A673 (cell line): Measurements from ENCODE around the gene ADAMTS1. TPM values are rescaled to one million over a fixed set of nuclear protein-coding genes. Genes with fewer than 3 reads are reported as not detected.

ENCODE experiments used
- BruUV-seq: library from RNA; stranded (reverse); fragments of 400-500 nt; replicated peaks from 2 replicates; lab custom pipeline; 2021; lab: Mats Ljungman, UMichigan
- CTCF ChIA-PET: fragments of 300-600 bp; sonication (Branson Sonifier 250); formaldehyde crosslinking; loops from one replicate; lab custom pipeline; 2022; ENCODE audit warnings: antibody characterized with exemption; lab: Charles Lee
- POLR2A ChIA-PET: fragments of 300-600 bp; sonication (Branson Sonifier 250); formaldehyde crosslinking; loops from one replicate; lab custom pipeline; 2022; ENCODE audit warnings: antibody characterized with exemption; ENCODE audit not compliant: low non-redundant PET; lab: Charles Lee
- DNase-seq: peaks from one replicate; pipeline ENCODE4 v3.0.0-alpha.2; 2015; ENCODE audit warnings: low spot score
- H3K27ac ChIP-seq: fragments of 200-600 bp; sonication (generic); 2 replicates; pipeline ENCODE4 v1.5.1; 2016; ENCODE audit warnings: mixed run types, low read depth, mild to moderate bottlenecking, mixed read lengths, antibody characterized with exemption, low read length; ENCODE audit not compliant: poor library complexity, severe bottlenecking
- H3K27me3 ChIP-seq: fragments of 200-600 bp; sonication (generic); replicated peaks from 2 replicates; pipeline ENCODE4 v1.6.1; 2017; ENCODE audit warnings: mixed run types, low read depth, mild to moderate bottlenecking, mixed read lengths, antibody characterized with exemption, low read length; ENCODE audit not compliant: insufficient read depth, poor library complexity
- H3K36me3 ChIP-seq: fragments of 200-600 bp; sonication (generic); 2 replicates; pipeline ENCODE4 v1.6.1; 2016; ENCODE audit warnings: mixed run types, mild to moderate bottlenecking, mixed read lengths, antibody characterized with exemption, low read length; ENCODE audit not compliant: insufficient read depth, poor library complexity, severe bottlenecking
- H3K4me1 ChIP-seq: fragments of 200-600 bp; sonication (generic); 2 replicates; pipeline ENCODE4 v1.6.1; 2017; ENCODE audit warnings: mixed run types, mild to moderate bottlenecking, mixed read lengths, antibody characterized with exemption, low read length; ENCODE audit not compliant: insufficient read depth, poor library complexity, severe bottlenecking
- H3K4me3 ChIP-seq: fragments of 200-600 bp; sonication (generic); 2 replicates; pipeline ENCODE4 v1.5.1; 2016; ENCODE audit warnings: low read depth, mixed run types, mild to moderate bottlenecking, mixed read lengths, low read length; ENCODE audit not compliant: poor library complexity, severe bottlenecking
- H3K9me3 ChIP-seq: fragments of 200-600 bp; sonication (generic); 2 replicates; pipeline ENCODE4 v1.6.1; 2016; ENCODE audit warnings: mixed run types, low read depth, mild to moderate bottlenecking, mixed read lengths, antibody characterized with exemption, low read length; ENCODE audit not compliant: poor library complexity, severe bottlenecking
- EZH2 ChIP-seq: fragments of 200-600 bp; sonication (generic); IDR thresholded peaks from 2 replicates; pipeline ENCODE4 v1.6.1; 2017; ENCODE audit warnings: borderline replicate concordance, low read depth, mild to moderate bottlenecking, mixed read lengths, antibody characterized with exemption, low read length; ENCODE audit not compliant: poor library complexity, severe bottlenecking
- intact Hi-C: fragments of 100-400 bp; cut with micrococcal nuclease; formaldehyde crosslinking; loops from one replicate; pipeline ENCODE4 v1.10.0; 2022; ENCODE audit not compliant: unreplicated experiment
- total RNA-seq: library from RNA; stranded (reverse); gene quantifications from 2 replicates; pipeline ENCODE4 v1.2.3, GENCODE V29; 2021
- TF ChIP-seq, protein P1 (sequence below): fragments of 300-800, 200-600 bp; sonication (generic); conservative IDR thresholded peaks from 2 replicates; pipeline ENCODE4 v1.5.1; 2017; ENCODE audit warnings: low read depth, mild to moderate bottlenecking, antibody characterized with exemption, low read length, moderate library complexity, mixed read lengths

ADAMTS1 gene
- total RNA-seq, 1 experiment from 2014 or later: 17.9 TPM

DNA sequence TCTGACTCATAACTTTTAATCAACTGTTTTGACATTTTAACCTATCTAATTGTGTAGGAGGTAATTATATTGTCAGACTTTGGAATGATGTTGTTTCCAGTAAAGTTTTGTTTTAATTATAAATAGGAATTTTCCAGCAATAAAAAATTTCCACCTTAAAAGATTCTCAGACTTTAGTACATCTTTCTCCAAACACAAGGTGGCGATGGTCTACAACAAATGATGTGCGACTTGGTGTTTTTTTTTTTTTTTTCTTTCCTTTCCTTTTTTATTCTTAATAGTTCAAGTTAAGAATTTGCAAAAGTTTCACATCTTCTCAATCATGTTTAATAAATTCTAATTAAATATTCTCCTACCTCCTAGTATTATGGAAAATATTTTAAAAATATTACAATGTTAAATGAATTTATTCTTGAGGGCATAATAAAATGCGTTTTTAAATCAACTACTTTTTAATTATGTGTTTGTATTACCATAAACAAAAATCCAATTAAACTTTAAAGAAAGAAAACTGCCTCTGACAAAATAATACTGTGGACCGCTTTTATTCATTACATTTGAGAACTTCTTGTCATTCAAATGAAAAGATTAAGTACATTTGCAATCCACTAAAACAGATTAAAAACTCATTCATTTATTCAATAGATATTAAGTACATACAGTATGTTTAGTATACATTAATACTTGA lies 4.4 kb upstream of the ADAMTS1 start:
- TF ChIP-seq, protein P1, sequence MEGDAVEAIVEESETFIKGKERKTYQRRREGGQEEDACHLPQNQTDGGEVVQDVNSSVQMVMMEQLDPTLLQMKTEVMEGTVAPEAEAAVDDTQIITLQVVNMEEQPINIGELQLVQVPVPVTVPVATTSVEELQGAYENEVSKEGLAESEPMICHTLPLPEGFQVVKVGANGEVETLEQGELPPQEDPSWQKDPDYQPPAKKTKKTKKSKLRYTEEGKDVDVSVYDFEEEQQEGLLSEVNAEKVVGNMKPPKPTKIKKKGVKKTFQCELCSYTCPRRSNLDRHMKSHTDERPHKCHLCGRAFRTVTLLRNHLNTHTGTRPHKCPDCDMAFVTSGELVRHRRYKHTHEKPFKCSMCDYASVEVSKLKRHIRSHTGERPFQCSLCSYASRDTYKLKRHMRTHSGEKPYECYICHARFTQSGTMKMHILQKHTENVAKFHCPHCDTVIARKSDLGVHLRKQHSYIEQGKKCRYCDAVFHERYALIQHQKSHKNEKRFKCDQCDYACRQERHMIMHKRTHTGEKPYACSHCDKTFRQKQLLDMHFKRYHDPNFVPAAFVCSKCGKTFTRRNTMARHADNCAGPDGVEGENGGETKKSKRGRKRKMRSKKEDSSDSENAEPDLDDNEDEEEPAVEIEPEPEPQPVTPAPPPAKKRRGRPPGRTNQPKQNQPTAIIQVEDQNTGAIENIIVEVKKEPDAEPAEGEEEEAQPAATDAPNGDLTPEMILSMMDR: peak; percentile 72
- TF ChIP-seq EZH2: no peak
- no peaks in the 10 kb centered on the region for H3K9me3 ChIP-seq
- no peaks in the 10 kb centered on the region for H3K27me3 ChIP-seq
- DNase-seq: peak; percentile 74
- no TSS peak for BruUV-seq
- no peaks in the 10 kb centered on the region for H3K36me3 ChIP-seq
- H3K27ac ChIP-seq: no peak overlapping the region
- H3K4me3 ChIP-seq: no peak overlapping the region
- CTCF ChIA-PET: no interaction called here
- peaks cover 6% of the 10 kb centered on the region for H3K4me1 ChIP-seq
- intact Hi-C loops: loop anchor here (1.0 to 10.0 kb wide), 7 partner anchors 715 to 1895 kb away; partner anchors contain the start of gene MRPL39
- POLR2A ChIA-PET: no interaction called here

DNA sequence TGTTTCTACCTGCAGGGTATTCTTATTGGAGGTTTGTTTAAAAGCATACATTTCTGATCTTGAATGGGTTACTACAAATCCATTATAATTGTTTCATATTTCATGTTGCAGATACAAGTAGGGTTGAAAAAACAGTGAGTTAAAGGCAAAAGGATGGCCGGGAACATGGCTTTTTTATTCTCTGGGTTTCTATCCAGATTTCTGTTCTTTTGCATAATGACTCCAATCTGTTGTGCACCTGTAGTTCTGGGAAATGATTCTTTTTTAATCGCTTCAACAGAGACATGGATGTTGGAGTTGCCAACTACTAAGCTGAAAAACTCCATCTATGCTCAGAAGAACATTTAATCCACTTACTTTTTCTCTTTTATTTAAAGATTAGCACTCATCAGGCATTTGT lies 2.7 kb upstream of the ADAMTS1 start:
- ChIA-PET POLR2A (no interaction called here), CTCF (no interaction called here)
- no peak overlapping the region for H3K27ac ChIP-seq
- no peaks in the 10 kb centered on the region for H3K9me3 ChIP-seq
- intact Hi-C loops: loop anchor here (10.0 kb wide), 1 partner anchor 1243 kb away; the partner anchor contains the start of gene MRPL39
- H3K36me3 ChIP-seq: no peaks in the 10 kb centered on the region
- no peak for DNase-seq
- no peaks in the 10 kb centered on the region for H3K27me3 ChIP-seq
- no TSS peak for BruUV-seq
- no peak overlapping the region for H3K4me3 ChIP-seq
- peaks cover 6% of the 10 kb centered on the region for H3K4me1 ChIP-seq
- TF ChIP-seq, protein P1: no peak
- no peak for TF ChIP-seq EZH2

DNA sequence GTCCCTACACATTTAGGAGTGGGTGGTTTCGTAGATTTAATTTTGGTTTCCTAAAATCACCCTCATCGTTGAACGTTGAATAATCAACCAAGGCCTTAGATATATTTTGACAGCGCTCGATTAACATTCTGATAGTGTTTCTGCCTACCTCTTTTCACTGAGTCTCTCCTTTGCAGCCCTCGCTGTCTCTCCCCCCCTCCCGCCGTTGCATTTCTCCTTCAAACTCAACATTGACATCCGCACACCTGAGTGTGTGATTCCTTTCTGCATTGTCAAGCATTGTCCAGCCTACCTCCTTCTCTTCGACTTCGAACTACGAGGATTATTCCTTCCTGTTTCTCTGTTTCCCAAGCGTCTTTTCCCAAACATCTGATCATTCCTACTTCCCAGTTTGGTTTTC lies 1.8 kb upstream of the ADAMTS1 start:
- no TSS peak for BruUV-seq
- ChIA-PET POLR2A (no interaction called here), CTCF (no interaction called here)
- Histone ChIP-seq H3K4me3 (peak overlapping the region; percentile 69), H3K9me3 (no peaks in the 10 kb centered on the region), H3K27ac (no peak overlapping the region), H3K27me3 (no peaks in the 10 kb centered on the region), H3K36me3 (peaks cover 3% of the 10 kb centered on the region), H3K4me1 (peaks cover 14% of the 10 kb centered on the region)
- TF ChIP-seq EZH2: no peak
- TF ChIP-seq, protein P1: no peak
- intact Hi-C loops: loop anchor here (10.0 kb wide), 1 partner anchor 1242 kb away; the partner anchor contains the start of gene MRPL39
- no peak for DNase-seq
